Measurements from ENCODE around the gene RAB3GAP1.
"Not testable (repeated sequence)": the region's sequence is repeated elsewhere in the genome, so short reads cannot be mapped to it uniquely, and the experiment has no call there.

Gene RAB3GAP1

DNA sequence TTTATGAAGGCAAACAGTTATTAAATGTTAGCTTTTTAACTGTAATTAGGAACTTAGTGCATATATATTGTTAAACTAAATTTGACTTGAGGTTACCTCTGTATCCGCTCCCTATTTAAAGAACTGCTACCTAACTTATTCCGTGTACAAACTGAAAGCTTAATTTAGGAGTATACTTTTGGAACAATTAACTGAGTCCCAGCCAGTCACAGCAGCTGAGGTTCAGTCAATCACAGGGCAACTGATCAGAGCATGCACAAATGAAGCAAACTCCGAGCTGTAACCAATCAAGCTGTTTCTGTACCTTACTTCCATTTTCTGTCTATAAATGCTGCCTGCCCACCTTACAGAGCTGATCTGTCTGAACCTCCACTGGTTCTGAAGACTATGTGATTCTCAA is 61.2 kb downstream of the RAB3GAP1 start:
- no peak for DNase-seq (ENCODE audit: insufficient read length, low spot score)
- TF ChIP-seq POLR2A (IDR thresholded peaks at IDR 0.05; ENCODE audit: low read depth, low read length), result no peak
- FAIRE-seq, result no peak

DNA sequence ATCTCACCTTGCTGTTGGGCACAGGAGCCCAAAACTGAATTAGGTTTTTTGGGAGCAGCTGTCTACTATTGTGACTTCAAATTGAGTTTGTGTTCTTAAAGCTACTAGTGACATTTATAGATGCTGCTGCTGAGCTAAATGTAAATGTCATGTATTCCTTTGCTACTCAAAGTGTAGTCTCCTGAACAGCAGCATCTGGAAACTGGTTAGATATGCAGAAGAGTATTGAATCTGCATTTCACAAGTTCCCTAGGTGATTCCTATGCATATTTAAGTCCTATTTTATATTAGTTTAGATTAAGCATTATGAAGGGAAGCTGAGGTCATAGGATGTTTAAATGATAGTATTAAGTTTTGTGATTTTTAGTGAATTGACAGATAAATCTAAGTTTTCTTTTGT is 67.5 kb downstream of the RAB3GAP1 start:
- FAIRE-seq, result no peak
- DNase-seq (ENCODE audit: insufficient read length, low spot score), result no peak
- no peak for TF ChIP-seq POLR2A (IDR thresholded peaks at IDR 0.05; ENCODE audit: low read depth, low read length)

DNA sequence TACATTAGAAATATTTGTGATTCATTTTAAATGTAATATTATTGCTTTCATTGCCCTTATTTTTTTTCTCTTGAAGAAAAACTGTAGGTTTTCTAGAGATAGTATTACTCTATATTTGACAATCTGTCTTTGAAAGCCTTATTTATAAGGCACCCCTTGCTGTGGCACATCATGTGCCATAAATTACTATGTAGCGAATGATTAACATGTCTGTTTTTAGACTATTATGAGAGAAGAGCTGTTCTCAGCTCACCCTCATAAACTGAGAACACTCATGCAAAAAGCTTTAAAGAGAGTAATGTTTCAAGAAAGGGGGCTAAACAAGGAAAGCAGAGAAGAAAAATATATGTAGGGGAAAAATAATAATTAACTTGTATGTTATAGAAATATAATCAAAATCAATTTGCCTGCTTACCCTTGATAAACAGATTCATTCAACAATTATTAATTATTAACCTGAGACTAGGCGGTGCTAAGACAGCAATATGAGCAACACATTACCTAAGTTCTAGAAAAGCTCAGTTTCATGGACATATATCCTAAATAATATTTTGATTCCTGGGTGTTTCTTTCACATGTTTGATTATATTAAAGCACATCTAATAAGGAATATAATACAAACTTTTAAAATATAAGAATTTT is 69.0 kb downstream of the RAB3GAP1 start:
- no peak for TF ChIP-seq POLR2A (IDR thresholded peaks at IDR 0.05; ENCODE audit: low read depth, low read length)
- DNase-seq (ENCODE audit: insufficient read length, low spot score), result no peak
- FAIRE-seq, result no peak

DNA sequence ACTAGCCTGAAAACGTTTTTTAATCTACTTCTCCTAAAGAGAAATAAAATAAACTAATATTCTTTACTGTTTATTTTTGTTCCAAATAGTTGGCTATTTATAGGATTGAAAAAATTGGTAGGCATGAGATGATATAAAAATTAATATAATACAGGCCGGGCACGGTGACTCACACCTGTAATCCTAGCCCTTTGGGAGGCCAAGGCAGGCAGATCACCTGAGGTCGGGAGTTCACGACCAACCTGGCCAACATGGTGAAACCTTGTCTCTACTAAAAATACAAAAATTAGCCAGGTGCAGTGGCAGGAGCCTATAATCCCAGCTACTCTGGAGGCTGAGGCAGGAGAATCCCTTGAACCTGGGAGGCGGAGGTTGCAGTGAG is 69.6 kb downstream of the RAB3GAP1 start:
- not testable (repeated sequence) for DNase-seq (ENCODE audit: insufficient read length, low spot score); FAIRE-seq

DNA sequence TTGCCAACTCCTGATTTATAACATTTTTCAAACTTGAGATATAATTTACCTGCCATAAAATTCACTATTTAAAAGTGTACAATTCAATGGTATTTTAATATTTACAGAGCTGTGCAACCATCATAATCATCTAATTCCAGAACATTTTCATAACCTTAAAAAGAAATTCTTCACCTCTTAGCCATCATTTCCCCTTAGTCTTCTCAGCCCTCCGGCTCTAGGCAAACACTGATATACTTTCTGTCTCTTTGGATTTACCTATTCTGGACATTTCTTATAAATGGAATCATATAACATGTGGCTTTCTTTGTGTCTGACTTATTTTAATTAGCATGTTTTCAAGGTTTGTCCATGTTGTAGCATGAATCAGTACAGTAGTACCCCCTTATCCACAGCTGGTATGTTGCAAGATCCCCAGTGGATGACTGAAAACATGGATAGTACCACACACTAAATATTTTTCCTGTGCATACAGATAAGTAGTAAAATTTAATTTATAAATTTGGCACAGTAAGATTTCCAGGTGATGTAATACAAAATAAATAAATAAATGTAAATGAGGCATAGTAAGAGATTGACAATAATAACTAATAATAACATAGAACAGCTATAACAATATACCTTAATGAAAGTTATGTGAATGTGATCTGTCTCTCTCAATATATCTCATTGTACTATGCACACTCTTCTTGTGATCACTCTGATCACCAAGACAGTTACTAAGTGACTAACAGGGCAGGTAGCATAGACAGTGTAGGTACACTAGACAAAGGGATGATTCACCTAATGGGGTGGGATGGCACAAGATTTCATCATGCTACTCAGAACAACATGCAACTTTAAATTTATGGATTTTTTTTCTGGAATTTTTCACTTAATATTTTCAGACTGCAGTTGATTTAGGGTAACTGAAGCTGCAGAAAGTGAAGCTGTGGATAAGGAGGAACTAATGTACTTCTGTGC is 73.1 kb downstream of the RAB3GAP1 start:
- no peak for TF ChIP-seq POLR2A (IDR thresholded peaks at IDR 0.05; ENCODE audit: low read depth, low read length)
- FAIRE-seq (no peak), DNase-seq (ENCODE audit: insufficient read length, low spot score) (no peak)

DNA sequence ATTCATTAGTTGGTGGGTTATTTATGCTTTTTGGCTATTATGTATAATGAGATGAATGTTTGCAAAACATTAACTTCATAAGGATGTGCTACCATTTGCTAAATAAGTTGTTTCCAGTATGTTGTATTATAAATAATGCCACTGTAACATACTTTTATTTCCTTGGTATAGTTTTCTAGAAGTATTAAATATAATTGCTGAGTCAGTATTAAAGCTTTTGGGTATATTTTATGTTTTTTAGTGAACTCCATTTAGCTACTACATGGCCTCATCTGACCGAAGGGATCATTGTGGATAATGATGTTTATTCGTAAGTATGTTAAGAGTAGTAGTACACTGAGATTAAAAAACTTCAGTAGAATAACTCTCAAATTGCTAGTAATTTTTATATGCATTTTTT is 73.8 kb downstream of the RAB3GAP1 start:
- FAIRE-seq (no peak), DNase-seq (ENCODE audit: insufficient read length, low spot score) (no peak)
- no peak for TF ChIP-seq POLR2A (IDR thresholded peaks at IDR 0.05; ENCODE audit: low read depth, low read length)

DNA sequence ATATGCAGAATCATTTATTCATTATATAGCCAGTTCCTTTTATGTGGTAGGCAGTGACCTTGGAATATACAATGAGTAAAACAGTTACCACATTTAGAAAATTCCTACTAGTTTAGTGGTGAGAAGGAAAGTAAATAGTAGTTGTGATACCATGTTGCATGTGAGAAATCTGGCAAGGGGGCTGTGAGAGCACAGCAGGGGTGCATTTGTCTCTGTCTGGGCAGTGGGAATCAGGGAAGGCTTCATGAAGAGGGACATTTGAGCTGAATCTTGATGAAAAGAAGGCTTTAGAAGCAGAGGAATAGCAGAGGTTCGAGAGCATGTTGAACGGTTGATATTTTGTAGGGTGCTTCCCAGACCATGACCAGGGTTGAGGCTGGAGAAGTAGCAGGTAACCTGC is 78.7 kb downstream of the RAB3GAP1 start:
- no peak for TF ChIP-seq POLR2A (IDR thresholded peaks at IDR 0.05; ENCODE audit: low read depth, low read length)
- FAIRE-seq, result no peak
- DNase-seq (ENCODE audit: insufficient read length, low spot score), result no peak

DNA sequence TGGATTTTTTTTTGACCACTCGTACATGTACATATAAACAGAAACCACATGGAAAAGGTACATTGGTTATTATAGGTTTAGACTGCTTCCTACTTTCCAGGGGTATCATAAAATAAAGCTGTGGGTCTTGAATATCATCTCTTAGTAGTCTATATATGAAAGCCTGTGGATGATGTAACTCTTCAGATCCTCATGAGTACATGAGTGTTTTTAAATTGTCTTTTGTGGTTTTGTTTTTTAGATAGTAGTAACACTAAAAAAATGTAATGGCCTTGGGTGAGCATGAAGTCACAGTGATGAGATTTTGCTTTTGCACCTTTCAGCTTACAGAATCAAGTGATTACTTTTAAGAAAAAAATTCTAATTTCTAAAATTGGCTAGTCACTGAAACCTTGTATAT is 80.2 kb downstream of the RAB3GAP1 start:
- DNase-seq (ENCODE audit: insufficient read length, low spot score) (no peak), FAIRE-seq (peak; percentile 78)
- no peak for TF ChIP-seq POLR2A (IDR thresholded peaks at IDR 0.05; ENCODE audit: low read depth, low read length)

DNA sequence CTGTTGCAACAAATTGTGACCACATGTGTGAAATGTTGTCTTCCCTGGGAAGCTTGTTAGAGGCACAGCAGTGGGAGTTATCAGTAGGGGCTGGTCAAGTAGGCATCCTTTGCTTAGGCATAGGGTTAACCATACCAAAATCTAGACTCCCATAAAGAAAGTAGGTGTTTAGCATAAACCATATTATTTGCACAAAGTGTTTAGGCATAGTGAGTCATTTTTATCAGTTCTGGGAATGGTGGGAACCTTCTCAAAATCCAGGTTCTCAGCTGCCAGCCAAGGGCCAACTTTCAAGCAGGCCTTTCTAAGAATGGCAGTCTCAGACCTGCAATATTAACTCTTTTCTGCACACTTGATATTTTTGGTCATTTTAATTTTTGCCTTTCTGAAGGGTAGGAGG is 88.5 kb downstream of the RAB3GAP1 start:
- TF ChIP-seq POLR2A (IDR thresholded peaks at IDR 0.05; ENCODE audit: low read depth, low read length), result no peak
- FAIRE-seq (no peak), DNase-seq (ENCODE audit: insufficient read length, low spot score) (no peak)

DNA sequence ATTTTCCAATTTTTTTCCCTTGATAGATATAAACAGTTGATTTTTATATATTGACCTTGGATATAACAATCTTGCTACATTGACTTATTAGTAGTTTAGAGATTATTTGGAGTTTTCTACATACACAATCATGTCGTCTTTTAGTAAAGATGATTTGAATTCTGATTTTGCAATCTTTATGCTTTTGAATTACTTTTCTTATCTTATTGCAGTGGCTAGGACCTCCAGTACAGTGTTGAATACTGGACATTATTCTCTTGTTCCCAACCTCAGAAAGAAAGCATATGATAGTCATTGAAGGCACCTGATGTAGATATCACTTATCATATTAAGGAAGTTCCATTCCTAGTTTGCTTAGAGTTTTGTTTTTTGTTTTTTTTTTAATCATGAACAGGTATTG is 90.2 kb downstream of the RAB3GAP1 start:
- FAIRE-seq, result no peak
- no peak for TF ChIP-seq POLR2A (IDR thresholded peaks at IDR 0.05; ENCODE audit: low read depth, low read length)
- no peak for DNase-seq (ENCODE audit: insufficient read length, low spot score)

DNA sequence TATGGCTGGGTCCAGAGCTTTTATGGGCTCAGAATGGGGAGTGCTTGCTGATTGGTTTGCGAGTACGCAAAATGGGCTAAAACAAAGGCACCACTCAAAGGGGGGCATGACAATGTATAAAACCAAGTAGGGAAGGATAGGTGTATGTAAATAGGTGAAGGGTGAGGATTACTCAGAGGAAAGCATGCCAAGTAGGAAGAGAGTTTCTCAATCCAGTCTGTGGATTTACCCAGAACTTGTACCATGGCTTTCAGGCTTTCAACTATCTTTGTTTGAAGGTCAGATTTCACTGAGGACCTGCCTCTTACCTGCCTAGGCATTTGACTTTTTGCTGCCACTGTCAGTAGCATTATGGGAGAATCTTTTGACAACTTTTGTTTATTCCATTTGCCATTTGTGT is 92.3 kb downstream of the RAB3GAP1 start:
- FAIRE-seq (no peak), DNase-seq (ENCODE audit: insufficient read length, low spot score) (no peak)
- TF ChIP-seq POLR2A (IDR thresholded peaks at IDR 0.05; ENCODE audit: low read depth, low read length), result no peak

DNA sequence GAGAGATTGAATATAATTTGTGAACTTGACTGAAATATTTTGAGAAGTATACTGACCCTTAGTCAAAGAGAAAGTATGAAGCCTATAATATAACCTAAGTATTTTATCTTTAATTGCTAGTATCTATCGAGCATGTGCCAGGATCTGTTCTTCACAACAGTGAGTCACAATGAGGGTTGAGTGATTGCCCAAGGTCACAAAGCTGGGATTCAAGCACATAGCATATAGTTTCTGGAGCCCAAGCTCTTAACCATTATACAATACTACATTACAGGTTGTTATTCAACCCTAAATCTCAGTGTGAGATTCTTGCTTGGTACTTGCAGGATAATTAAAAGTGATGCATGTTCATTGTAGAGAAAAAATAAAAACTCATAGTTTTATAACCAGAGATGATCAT is 97.2 kb downstream of the RAB3GAP1 start:
- no peak for FAIRE-seq
- no peak for DNase-seq (ENCODE audit: insufficient read length, low spot score)
- TF ChIP-seq POLR2A (IDR thresholded peaks at IDR 0.05; ENCODE audit: low read depth, low read length), result no peak

DNA sequence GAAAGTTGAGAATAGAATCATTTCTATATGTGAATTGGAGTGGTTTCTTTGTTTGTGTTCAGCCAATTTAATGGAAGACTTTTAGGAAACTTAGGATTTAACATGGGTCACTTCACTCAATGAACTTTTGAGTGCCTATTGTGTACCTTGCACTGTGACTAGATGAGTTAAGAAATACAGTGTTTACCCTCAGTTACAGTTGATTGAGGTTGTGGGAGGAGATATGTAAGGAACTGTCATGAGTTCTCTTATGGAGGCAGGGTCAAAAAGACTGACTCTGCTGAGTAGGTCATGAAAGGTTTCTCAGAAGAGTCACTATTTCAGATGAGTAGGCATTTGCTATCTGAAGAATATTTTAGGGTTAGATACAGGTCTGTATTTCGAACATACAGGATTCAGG is 98.6 kb downstream of the RAB3GAP1 start:
- DNase-seq (ENCODE audit: insufficient read length, low spot score) (no peak), FAIRE-seq (no peak)
- no peak for TF ChIP-seq POLR2A (IDR thresholded peaks at IDR 0.05; ENCODE audit: low read depth, low read length)

DNA sequence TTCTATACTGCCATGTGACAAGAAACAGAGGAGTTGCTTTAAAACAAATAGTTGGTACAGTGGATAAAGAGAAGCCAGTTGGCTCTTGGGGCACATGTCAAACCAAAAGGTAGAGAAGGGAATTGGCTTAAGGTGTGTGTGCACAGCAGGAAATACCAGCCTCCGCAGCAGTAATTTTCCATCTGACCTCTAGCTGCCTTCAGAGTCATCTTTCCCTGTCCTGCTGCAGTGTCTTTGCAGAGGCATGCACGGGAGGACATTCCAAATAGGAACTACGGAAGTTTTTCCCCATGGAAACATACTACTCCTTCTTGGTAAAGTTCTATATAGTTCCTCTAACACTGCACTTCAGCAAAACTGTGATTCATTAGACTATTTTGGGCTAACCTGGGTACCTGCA is 99.5 kb downstream of the RAB3GAP1 start:
- no peak for TF ChIP-seq POLR2A (IDR thresholded peaks at IDR 0.05; ENCODE audit: low read depth, low read length)
- no peak for DNase-seq (ENCODE audit: insufficient read length, low spot score)
- no peak for FAIRE-seq

DNA sequence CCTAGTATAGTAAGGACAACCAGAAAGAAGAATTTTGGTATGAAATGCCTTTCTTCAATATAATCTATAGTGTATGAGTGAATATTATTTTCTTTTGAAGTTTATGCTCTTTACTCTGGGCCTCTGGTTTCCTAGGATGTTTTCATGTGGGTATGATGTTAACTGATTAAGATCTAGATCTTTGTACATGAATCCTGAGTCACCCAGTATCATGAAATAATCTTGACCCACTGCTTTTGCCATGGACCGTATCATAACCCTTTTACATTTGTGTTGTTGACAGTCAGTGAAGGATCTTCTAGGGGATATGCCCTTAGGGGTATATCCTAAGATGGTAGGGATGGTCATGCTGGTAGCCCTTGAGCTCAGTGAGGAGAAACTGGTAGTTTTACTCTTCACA is 100.3 kb downstream of the RAB3GAP1 start:
- FAIRE-seq (no peak), DNase-seq (ENCODE audit: insufficient read length, low spot score) (no peak)
- no peak for TF ChIP-seq POLR2A (IDR thresholded peaks at IDR 0.05; ENCODE audit: low read depth, low read length)

Measured in H54 (cell line).